HG02610 (cell line): Measurements from ENCODE around the gene PAX2.

Experiments used
- ATAC-seq: cut with Tn5 transposase; IDR thresholded peaks from one replicate; pipeline ENCODE4 v1.9.1; 2021; ENCODE audit warnings: mild to moderate bottlenecking, moderate library complexity; ENCODE audit not compliant: unreplicated experiment

PAX2 gene

GRCh38 chr10:100873827-100874326, 128.5 kb downstream of the PAX2 start:
- no peak for ATAC-seq

- no peak for ATAC-seq
These were observed 129.5 kb downstream of the PAX2 start for GRCh38 chr10:100874702-100875483.

GRCh38 chr10:100875484-100876166, 130.2 kb downstream of the PAX2 start:
- no peak for ATAC-seq

- ATAC-seq = no peak
These were observed 131.4 kb downstream of the PAX2 start for GRCh38 chr10:100876585-100877460.

- no peak for ATAC-seq
These were observed 132.1 kb downstream of the PAX2 start for GRCh38 chr10:100877461-100877850.

GRCh38 chr10:100878291-100878910, 133.0 kb downstream of the PAX2 start:
- ATAC-seq = peak; percentile 44
